Activated T-helper 1 cell treated with anti-CD3 and anti-CD28 coated beads, Interleukin-12 subunit alpha, Interleukin-12 subunit beta, Interleukin-2, Interleukin-4 antibody, amounts not matched to agents 30 ng/mL and 10 ng/mL and 1 ng/mL, durations not matched to agents 14 hours and 24 hours and 36 hours (primary cell): ENCODE measurements around the gene CADM2. TPM values are rescaled to one million over a fixed set of nuclear protein-coding genes. Genes with fewer than 3 reads are reported as not detected.

Experiments
- DNase-seq: peaks from one replicate; pipeline ENCODE4 v3.0.0; 2021; ENCODE audit warnings: low spot score
- H3K27ac Mint-ChIP-seq: one replicate; pipeline ENCODE4 v1.8.0; 2021; ENCODE audit warnings: mild to moderate bottlenecking, mixed read lengths
- H3K27me3 Mint-ChIP-seq: one replicate; pipeline ENCODE4 v1.8.0; 2022; ENCODE audit warnings: mild to moderate bottlenecking, moderate library complexity, mixed read lengths; ENCODE audit not compliant: insufficient read depth
- H3K36me3 Mint-ChIP-seq: one replicate; pipeline ENCODE4 v1.8.0; 2021; ENCODE audit warnings: low read depth, mixed read lengths
- H3K4me1 Mint-ChIP-seq: one replicate; pipeline ENCODE4 v1.8.0; 2021; ENCODE audit warnings: low read depth, mixed read lengths
- H3K4me3 Mint-ChIP-seq: one replicate; pipeline ENCODE4 v1.8.0; 2021; ENCODE audit warnings: mild to moderate bottlenecking, moderate library complexity, mixed read lengths
- H3K9me3 Mint-ChIP-seq: one replicate; pipeline ENCODE4 v1.8.0; 2021; ENCODE audit warnings: mixed read lengths
- intact Hi-C: fragments of 100-400 bp; cut with micrococcal nuclease; formaldehyde crosslinking; loops from one replicate; pipeline ENCODE4 v1.15.1; 2024
- total RNA-seq: library from RNA; stranded (reverse); gene quantifications from 2 replicates; pipeline ENCODE4 v1.2.3, GENCODE V29; 2022

The CADM2 gene
- total RNA-seq, 1 donor from 2014 or later, result not detected

DNA sequence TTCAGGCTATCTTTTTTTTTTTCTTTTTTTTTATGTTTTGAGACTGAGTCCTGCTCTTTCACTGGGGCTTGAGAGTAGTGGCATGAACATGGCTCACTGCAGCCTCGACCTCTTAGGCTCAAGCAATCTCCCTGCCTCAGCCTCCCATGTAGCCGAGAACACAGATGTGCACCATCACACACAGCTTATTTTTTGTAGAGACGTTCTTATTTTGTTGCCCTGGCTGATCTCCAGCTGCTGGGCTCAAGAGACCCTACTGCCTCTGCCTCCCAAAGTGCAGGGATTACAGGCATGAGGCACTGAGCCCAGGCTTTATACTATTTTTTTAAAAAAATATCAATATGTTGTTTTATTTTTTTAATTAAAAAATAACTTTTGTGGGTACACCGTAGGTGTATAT, 467.3 kb downstream of the CADM2 start:
- no peaks in the 10 kb centered on the region for H3K36me3 Mint-ChIP-seq
- H3K27me3 Mint-ChIP-seq, result no peaks in the 10 kb centered on the region
- no peak overlapping the region for H3K27ac Mint-ChIP-seq
- DNase-seq, result no peak
- intact Hi-C loops, result no loop called here
- no peak overlapping the region for H3K4me3 Mint-ChIP-seq
- no peaks in the 10 kb centered on the region for H3K4me1 Mint-ChIP-seq
- peaks cover 5% of the 10 kb centered on the region for H3K9me3 Mint-ChIP-seq

DNA sequence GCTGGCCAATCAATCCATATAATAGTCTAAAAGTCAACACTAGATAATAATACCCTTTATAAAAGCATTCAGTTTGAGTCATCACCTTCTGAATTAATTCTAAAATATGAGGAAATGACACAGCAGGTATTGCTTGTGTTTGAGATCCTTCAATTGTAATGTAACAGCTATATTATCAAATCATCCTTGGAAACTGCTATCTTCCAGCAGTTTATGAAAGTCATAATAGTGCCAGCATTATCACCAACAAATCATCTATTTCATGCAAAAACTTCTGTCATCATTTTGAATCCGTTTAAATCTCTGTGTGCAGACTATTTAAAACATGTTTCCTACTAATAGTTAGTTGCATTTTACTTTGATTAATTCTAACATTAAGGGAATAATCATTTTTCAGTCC, 468.7 kb downstream of the CADM2 start:
- Mint-ChIP-seq H3K27ac (no peak overlapping the region), H3K4me3 (no peak overlapping the region), H3K9me3 (peaks cover 5% of the 10 kb centered on the region), H3K27me3 (no peaks in the 10 kb centered on the region), H3K36me3 (no peaks in the 10 kb centered on the region), H3K4me1 (no peaks in the 10 kb centered on the region)
- no peak for DNase-seq
- intact Hi-C loops, result no loop called here

DNA sequence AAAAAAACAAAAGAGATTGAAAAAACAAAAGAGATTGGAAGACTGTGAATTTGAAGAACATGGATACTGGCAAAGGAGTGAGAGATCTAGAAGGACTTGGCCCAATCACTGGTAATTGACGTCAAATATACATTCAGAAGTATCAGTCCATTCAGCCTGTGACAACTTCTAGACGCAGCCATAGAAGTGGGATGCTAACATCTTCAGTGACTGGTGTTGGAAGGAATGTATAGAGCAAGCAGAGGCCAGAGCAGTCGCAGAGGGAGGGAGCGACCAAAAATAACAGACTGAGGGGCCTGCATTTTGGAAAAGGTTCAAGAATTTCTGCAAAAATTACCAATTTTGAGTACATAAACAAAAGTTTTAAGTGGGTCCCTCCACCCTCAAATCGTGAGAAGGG, 473.3 kb downstream of the CADM2 start:
- no peaks in the 10 kb centered on the region for H3K36me3 Mint-ChIP-seq
- peaks cover 7% of the 10 kb centered on the region for H3K9me3 Mint-ChIP-seq
- no peaks in the 10 kb centered on the region for H3K4me1 Mint-ChIP-seq
- intact Hi-C loops, result no loop called here
- no peak overlapping the region for H3K27ac Mint-ChIP-seq
- no peaks in the 10 kb centered on the region for H3K27me3 Mint-ChIP-seq
- no peak for DNase-seq
- H3K4me3 Mint-ChIP-seq, result no peak overlapping the region

DNA sequence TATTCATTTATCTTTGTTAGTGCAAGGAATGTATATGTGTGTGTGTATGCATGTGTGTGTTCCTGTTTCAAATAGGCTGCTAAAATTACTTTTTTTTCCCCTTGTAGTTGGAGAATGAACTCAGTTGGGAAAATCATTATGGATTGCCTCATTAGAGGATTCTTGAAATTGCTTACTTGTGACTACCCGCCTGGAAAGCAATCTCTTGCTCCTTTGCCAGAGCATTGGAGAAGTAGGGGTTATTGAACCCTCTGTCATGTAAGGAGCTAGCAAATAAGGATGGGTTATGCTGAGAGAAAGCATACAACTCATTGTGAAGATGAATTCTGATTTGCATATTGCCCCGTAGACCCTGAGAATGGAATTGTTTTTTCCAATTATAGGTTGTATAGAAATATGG, 474.5 kb downstream of the CADM2 start:
- Mint-ChIP-seq H3K36me3 (no peaks in the 10 kb centered on the region), H3K4me3 (no peak overlapping the region), H3K27ac (no peak overlapping the region), H3K4me1 (no peaks in the 10 kb centered on the region), H3K9me3 (peaks cover 7% of the 10 kb centered on the region), H3K27me3 (no peaks in the 10 kb centered on the region)
- DNase-seq, result no peak
- intact Hi-C loops, result no loop called here

DNA sequence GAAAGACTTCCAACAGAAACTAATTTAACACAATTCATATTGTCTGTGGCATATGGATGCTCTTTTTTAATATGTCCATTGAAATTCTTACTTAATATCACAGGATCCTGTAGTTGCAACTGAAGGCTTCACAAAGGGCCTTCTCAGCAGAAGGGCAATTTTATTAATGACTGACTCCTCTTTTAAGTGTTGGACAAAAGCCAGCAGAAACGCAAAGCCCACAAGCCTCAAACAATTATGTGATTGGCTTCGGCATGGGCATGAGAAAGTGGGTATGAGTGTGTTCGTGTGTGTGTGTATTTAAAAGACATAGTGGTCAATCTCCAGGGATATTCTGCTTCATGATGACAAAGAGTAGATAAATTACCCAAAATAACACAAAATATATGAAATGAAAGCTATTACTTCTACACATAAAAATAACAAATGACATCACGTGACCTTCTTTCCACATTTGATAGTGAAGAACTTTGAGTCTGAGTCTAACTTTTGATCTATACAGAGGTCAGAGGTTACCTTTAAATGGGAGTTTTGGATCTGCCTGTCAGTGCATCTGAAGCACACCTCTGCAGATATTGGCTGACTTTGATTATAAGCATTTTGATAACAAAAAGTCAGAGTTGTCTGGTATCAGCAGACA, 496.9 kb downstream of the CADM2 start:
- H3K4me3 Mint-ChIP-seq, result no peak overlapping the region
- H3K9me3 Mint-ChIP-seq, result no peaks in the 10 kb centered on the region
- H3K36me3 Mint-ChIP-seq, result no peaks in the 10 kb centered on the region
- H3K27ac Mint-ChIP-seq, result no peak overlapping the region
- no peak for DNase-seq
- intact Hi-C loops, result no loop called here
- H3K27me3 Mint-ChIP-seq, result no peaks in the 10 kb centered on the region
- H3K4me1 Mint-ChIP-seq, result no peaks in the 10 kb centered on the region

DNA sequence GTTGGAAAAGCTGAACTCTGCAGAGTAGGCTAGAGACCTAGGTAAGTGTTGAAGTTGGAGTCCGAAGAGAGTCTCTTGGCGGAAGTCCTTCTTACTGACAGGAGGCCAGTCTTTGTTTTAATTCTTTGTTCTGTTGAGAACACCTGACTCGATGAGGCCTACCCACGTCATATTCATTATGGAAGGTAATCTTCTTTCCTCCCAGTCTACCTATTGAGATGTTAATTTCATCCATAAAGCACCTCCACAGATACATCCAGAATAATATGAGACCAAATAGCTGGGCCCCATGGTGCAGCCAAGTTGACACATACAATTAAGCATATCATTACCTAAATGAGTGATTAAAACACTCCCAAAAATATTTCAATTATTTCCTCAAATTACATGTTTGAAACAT, 515.5 kb downstream of the CADM2 start:
- DNase-seq, result no peak
- no peaks in the 10 kb centered on the region for H3K36me3 Mint-ChIP-seq
- no peak overlapping the region for H3K4me3 Mint-ChIP-seq
- intact Hi-C loops, result no loop called here
- no peaks in the 10 kb centered on the region for H3K27me3 Mint-ChIP-seq
- no peak overlapping the region for H3K27ac Mint-ChIP-seq
- no peaks in the 10 kb centered on the region for H3K9me3 Mint-ChIP-seq
- H3K4me1 Mint-ChIP-seq, result no peaks in the 10 kb centered on the region

DNA sequence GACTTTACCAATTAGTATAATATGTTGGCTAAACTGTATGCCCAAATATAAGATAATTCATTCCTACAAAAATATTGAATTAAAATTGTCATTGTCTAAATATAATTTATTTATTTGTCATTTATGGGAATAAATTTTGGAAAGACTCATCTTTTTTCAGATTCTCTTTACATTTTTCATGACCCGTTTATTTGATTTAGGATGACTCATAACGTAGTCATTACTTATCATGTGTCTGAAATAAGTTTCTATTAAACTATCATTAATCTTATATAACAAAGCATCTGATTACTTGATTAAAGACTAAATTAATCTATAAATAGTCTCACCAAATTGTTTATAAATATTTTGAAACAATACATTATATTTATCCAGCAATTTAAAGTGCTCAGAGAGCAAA, 516.6 kb downstream of the CADM2 start:
- no peaks in the 10 kb centered on the region for H3K36me3 Mint-ChIP-seq
- DNase-seq, result no peak
- H3K9me3 Mint-ChIP-seq, result no peaks in the 10 kb centered on the region
- no peaks in the 10 kb centered on the region for H3K4me1 Mint-ChIP-seq
- H3K27me3 Mint-ChIP-seq, result no peaks in the 10 kb centered on the region
- intact Hi-C loops, result no loop called here
- H3K27ac Mint-ChIP-seq, result no peak overlapping the region
- H3K4me3 Mint-ChIP-seq, result no peak overlapping the region

DNA sequence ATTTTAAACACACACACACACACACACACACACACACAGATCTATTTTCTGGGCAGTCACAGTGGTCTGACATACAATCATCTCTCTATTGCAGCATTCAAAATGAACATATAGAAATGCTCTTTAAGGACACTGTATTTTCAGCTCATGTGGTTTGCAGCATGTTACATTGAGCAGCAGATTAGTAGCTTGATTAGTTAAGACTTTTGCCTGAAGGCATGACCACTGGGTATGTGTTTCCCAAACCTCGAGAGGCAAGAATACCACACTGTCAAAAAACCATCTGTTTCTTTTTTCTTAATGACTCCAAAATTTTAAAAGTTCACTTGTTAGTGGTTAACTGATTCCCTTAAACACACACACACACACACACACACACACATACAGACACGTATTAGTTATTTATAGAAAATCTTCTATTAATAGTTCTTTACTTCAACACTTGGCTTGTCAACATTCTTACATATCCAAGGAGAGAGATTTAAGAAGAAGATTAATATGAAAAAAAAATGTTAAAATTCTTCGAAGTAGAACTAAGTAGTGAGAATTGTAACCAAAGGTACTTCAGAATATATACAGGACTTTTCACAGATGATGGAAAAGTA, 518.2 kb downstream of the CADM2 start:
- H3K4me1 Mint-ChIP-seq, result no peaks in the 10 kb centered on the region
- H3K36me3 Mint-ChIP-seq, result no peaks in the 10 kb centered on the region
- no peak overlapping the region for H3K27ac Mint-ChIP-seq
- H3K9me3 Mint-ChIP-seq, result no peaks in the 10 kb centered on the region
- H3K27me3 Mint-ChIP-seq, result no peaks in the 10 kb centered on the region
- intact Hi-C loops, result no loop called here
- DNase-seq, result no peak
- no peak overlapping the region for H3K4me3 Mint-ChIP-seq

DNA sequence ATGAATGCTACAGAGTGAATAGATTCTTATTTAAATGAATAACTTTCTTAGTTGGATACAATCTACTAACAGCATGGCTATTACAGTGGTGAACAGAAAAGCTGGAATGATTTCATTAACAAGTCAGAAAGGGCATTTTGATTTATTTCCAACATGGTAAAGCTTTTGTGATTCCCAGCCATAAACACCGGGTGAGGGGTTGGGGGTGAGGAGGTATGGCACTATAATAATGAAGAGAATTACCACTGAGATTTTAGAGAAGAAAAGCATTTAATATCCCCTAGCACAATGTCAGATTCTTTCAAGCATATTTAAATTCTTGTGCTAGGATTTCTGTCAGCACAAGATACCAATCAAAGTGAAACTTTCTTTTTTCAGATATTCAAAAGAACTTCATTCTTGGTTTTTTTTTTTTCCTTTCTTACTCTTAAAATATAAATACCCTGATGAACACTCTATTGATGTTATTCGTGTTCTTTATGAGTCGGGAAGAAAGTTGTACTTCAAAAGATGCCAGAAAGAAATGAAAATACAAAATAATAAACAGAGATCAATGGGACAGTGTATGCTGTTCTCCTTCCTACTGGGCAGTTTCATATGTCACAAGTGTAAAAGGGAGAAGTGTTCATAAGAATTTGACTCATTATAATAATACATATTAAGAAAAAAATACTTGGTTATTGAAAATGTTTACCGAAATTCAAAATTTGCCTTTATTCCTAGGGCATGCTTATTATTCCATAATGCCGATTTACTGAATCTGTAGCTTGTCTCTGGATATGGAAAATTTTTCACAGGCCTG, 522.8 kb downstream of the CADM2 start:
- Mint-ChIP-seq H3K27ac (no peak overlapping the region), H3K4me1 (no peaks in the 10 kb centered on the region), H3K36me3 (no peaks in the 10 kb centered on the region), H3K4me3 (no peak overlapping the region), H3K27me3 (no peaks in the 10 kb centered on the region), H3K9me3 (no peaks in the 10 kb centered on the region)
- no peak for DNase-seq
- intact Hi-C loops, result no loop called here

DNA sequence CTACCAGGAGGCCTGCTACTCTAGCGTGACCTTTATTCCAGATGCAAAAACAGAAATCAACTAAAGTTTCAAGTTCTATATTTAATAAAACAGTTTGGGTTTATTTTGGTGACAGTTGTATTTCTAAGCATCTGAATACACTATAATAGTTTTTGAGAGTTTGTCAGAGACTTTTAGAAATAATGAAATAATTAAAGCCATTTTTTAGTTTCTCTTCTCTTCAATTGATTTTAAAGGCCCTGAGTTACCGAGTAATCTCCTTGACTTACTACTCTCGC, 523.4 kb downstream of the CADM2 start:
- DNase-seq, result no peak
- no peaks in the 10 kb centered on the region for H3K27me3 Mint-ChIP-seq
- H3K4me1 Mint-ChIP-seq, result no peaks in the 10 kb centered on the region
- H3K27ac Mint-ChIP-seq, result no peak overlapping the region
- no peaks in the 10 kb centered on the region for H3K9me3 Mint-ChIP-seq
- no peak overlapping the region for H3K4me3 Mint-ChIP-seq
- H3K36me3 Mint-ChIP-seq, result no peaks in the 10 kb centered on the region
- intact Hi-C loops, result no loop called here

DNA sequence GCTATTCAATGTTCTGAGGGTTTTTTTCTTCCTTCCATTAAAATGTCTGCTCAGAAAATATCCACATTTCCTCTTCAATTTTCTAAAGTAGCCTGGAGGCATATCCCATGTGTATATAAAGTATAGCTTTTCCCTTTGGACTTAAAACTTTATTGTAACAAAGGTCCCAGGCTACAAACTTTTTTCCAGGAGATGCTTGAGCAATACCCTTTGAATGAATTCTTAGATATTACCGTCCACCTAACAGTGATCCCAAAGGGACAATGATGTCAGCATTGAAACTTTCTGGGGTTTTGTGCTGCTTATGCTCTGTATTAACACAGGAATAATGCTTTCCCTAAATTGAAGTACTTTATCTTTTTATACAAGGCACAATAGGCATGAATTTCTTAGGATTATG, 525.2 kb downstream of the CADM2 start:
- intact Hi-C loops, result no loop called here
- Mint-ChIP-seq H3K27me3 (no peaks in the 10 kb centered on the region), H3K36me3 (no peaks in the 10 kb centered on the region)

DNA sequence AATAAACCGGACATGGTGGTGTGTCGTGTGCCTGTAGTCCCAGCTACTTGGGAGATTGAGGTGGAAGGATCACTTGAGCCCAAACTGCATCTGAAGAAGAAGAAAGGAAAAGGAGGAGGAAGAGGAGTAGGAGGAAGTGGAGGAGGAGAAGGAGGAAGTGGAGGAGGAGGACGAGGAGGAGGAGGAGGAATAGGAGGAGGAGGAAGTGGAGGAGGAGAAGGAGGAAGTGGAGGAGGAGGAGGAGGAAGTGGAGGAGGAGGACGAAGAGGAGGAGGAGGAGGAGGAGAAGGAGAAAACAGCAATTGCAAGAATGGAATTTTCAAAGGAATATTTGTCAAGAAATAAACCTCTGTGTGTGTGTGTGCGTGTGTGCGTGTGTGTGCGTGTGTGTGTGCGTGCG, 528.6 kb downstream of the CADM2 start:
- Mint-ChIP-seq H3K36me3 (no peaks in the 10 kb centered on the region), H3K4me3 (no peak overlapping the region), H3K4me1 (no peaks in the 10 kb centered on the region), H3K27me3 (no peaks in the 10 kb centered on the region), H3K9me3 (no peaks in the 10 kb centered on the region), H3K27ac (no peak overlapping the region)
- intact Hi-C loops, result no loop called here
- no peak for DNase-seq

More for the DNA sequence above, 525.2 kb downstream of the CADM2 start:
- H3K27ac Mint-ChIP-seq, result no peak overlapping the region
- no peaks in the 10 kb centered on the region for H3K9me3 Mint-ChIP-seq
- no peaks in the 10 kb centered on the region for H3K4me1 Mint-ChIP-seq
- DNase-seq, result no peak
- no peak overlapping the region for H3K4me3 Mint-ChIP-seq

DNA sequence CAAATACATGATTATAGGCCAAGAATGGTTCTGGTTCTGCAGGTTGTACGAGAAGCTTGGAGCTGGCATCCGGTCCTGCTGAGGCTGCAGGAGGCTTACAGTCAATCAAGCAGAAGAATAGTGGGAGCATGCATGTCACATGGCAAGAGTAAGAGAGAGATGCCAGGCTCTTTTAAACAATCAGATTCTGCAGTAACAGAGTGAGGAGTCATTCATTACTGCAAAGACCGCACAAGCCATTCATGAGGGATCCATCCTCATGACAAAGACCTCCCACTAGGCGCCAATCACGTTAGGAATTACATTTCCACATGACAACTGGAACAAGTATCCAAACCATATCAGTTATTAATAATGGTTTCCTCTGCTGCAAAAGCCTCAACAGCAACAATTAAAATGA, 536.8 kb downstream of the CADM2 start:
- H3K27ac Mint-ChIP-seq, result no peak overlapping the region
- H3K36me3 Mint-ChIP-seq, result no peaks in the 10 kb centered on the region
- H3K4me3 Mint-ChIP-seq, result no peak overlapping the region
- no peak for DNase-seq
- H3K9me3 Mint-ChIP-seq, result no peaks in the 10 kb centered on the region
- no peaks in the 10 kb centered on the region for H3K4me1 Mint-ChIP-seq
- intact Hi-C loops, result no loop called here
- no peaks in the 10 kb centered on the region for H3K27me3 Mint-ChIP-seq
